Thyroid gland (tissue), 4 donors: ENCODE data around the gene RPTOR.

Experiments
- POLR2A ChIP-seq, 2 donors: fragments of 450-650 bp; IDR thresholded peaks; one replicate each; pipeline ENCODE4 v1.6.1; 2017; ENCODE audit warnings: antibody characterized with exemption in 2 of 2, mild to moderate bottlenecking in 2 of 2, moderate library complexity in 1 of 2
- TF ChIP-seq, protein P1 (sequence below), 6 experiments: fragments of 200-600 bp in 3 of 6; fragments of 450-650 bp in 3 of 6; sonication (generic) in 3 of 6; IDR thresholded peaks; one replicate each; pipeline ENCODE4 v1.5.1; 2016 to 2019; ENCODE audit warnings: antibody characterized with exemption in 6 of 6, mild to moderate bottlenecking in 2 of 6, inconsistent platforms in 1 of 6, moderate library complexity in 1 of 6

DNA sequence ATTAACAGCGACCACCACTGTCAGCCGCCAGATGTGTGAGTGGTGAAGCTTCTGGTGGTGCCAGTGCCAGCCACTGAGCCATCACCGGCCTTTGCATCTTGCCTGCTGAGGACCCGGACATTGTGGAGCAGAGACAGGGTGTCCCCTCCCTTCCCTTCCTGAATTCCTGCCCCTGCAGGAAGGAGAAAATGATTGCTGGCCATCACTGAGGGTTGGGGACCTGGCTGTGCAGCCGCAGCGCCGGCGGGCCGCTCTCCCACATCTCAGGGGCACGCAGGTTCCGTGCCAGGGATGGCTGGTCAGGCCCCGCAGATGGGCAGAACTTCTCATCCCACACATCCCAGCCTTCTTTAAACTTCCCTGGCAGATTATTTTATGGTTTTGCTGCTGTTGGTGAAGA is 56.5 kb downstream of the RPTOR start:
- no peak for TF ChIP-seq POLR2A (IDR thresholded peaks at IDR 0.05)
- TF ChIP-seq, protein P1, sequence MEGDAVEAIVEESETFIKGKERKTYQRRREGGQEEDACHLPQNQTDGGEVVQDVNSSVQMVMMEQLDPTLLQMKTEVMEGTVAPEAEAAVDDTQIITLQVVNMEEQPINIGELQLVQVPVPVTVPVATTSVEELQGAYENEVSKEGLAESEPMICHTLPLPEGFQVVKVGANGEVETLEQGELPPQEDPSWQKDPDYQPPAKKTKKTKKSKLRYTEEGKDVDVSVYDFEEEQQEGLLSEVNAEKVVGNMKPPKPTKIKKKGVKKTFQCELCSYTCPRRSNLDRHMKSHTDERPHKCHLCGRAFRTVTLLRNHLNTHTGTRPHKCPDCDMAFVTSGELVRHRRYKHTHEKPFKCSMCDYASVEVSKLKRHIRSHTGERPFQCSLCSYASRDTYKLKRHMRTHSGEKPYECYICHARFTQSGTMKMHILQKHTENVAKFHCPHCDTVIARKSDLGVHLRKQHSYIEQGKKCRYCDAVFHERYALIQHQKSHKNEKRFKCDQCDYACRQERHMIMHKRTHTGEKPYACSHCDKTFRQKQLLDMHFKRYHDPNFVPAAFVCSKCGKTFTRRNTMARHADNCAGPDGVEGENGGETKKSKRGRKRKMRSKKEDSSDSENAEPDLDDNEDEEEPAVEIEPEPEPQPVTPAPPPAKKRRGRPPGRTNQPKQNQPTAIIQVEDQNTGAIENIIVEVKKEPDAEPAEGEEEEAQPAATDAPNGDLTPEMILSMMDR (IDR thresholded peaks at IDR 0.05), result no peak
